ENCODE results near the gene ZMPSTE24. TPM values are rescaled to one million over a fixed set of nuclear protein-coding genes. Genes with fewer than 3 reads are reported as not detected.

The ZMPSTE24 gene
- total and polyA plus RNA-seq, 2 of the 4 experiments (the other 2 are of a cell fraction): 21.0 to 28.9 TPM

GRCh38 chr1:40248412-40248811 is 9.6 kb upstream of the ZMPSTE24 start:
- ATAC-seq (ENCODE audit: low read depth) (no peak), DNase-seq (peak; percentile 13)
- H3K4me3 ChIP-seq (ENCODE audit: insufficient read depth, low read depth, low read length): no peak overlapping the region
- in situ Hi-C loops (cut with MboI; ENCODE audit: low sequenced_read_pairs): no loop called here
- H3K56ac ChIP-seq (ENCODE audit: extremely low read depth, insufficient read depth, low read length): no peak overlapping the region
- H2AFZ ChIP-seq (replicated peaks; ENCODE audit: low read length, poor library complexity): no peak overlapping the region
- H4K5ac ChIP-seq (ENCODE audit: low read depth, low read length): no peak overlapping the region
- H3K9me1 ChIP-seq (ENCODE audit: insufficient read depth, low read length): no peaks in the 10 kb centered on the region
- H3K36me3 ChIP-seq (ENCODE audit: control insufficient read depth, insufficient read depth, low read length): no peaks in the 10 kb centered on the region
- no TSS peak for BruUV-seq (replicated peaks)
- H3K9me3 ChIP-seq (ENCODE audit: control insufficient read depth, insufficient read depth, low read length): no peaks in the 10 kb centered on the region
- H3K27ac ChIP-seq (ENCODE audit: insufficient read depth, low read length): no peak overlapping the region
- no peaks in the 10 kb centered on the region for H4K20me1 ChIP-seq (ENCODE audit: insufficient read depth, low read length)
- no peak overlapping the region for H2BK120ac ChIP-seq (ENCODE audit: low read depth, low read length)
- no peak overlapping the region for H2BK5ac ChIP-seq (ENCODE audit: low read depth, low read length, poor library complexity, severe bottlenecking)
- no peak overlapping the region for H3K9ac ChIP-seq (ENCODE audit: low read depth, low read length)
- intact Hi-C loops (cut with micrococcal nuclease): no loop called here
- dilution Hi-C loops (cut with HindIII; ENCODE audit: low sequenced_read_pairs, unreplicated experiment): no loop called here
- TF ChIP-seq SMC3 (IDR thresholded peaks at IDR 0.05; ENCODE audit: low read depth, low read length) (no peak), POLR2A (IDR thresholded peaks at IDR 0.05; ENCODE audit: low read depth, low read length) (no peak), RAD21 (IDR thresholded peaks at IDR 0.05; ENCODE audit: low read length) (no peak), NFE2L2 (IDR thresholded peaks at IDR 0.05; ENCODE audit: low read depth, low read length) (no peak), CEBPB (IDR thresholded peaks at IDR 0.05; ENCODE audit: low read depth, low read length) (no peak), FOS (IDR thresholded peaks at IDR 0.05; ENCODE audit: low read depth, low read length) (no peak), MXI1 (IDR thresholded peaks at IDR 0.05; ENCODE audit: borderline replicate concordance, low read depth, low read length) (no peak), BHLHE40 (IDR thresholded peaks at IDR 0.05; ENCODE audit: low read depth, low read length) (no peak), RFX5 (IDR thresholded peaks at IDR 0.05; ENCODE audit: low read depth, low read length) (no peak), CTCF (conservative IDR thresholded peaks at IDR 0.05; ENCODE audit: low read depth, low read length) (no peak), MAFK (IDR thresholded peaks at IDR 0.05; ENCODE audit: low read depth, low read length) (no peak), RCOR1 (IDR thresholded peaks at IDR 0.05; ENCODE audit: insufficient replicate concordance, low read length) (no peak), MAZ (IDR thresholded peaks at IDR 0.05; ENCODE audit: borderline replicate concordance, low read depth, low read length) (no peak), ELK1 (IDR thresholded peaks at IDR 0.05; ENCODE audit: borderline replicate concordance, low read depth, low read length) (no peak), CHD1 (IDR thresholded peaks at IDR 0.05; ENCODE audit: low read depth, low read length) (no peak)
- TF ChIP-seq, protein P1, sequence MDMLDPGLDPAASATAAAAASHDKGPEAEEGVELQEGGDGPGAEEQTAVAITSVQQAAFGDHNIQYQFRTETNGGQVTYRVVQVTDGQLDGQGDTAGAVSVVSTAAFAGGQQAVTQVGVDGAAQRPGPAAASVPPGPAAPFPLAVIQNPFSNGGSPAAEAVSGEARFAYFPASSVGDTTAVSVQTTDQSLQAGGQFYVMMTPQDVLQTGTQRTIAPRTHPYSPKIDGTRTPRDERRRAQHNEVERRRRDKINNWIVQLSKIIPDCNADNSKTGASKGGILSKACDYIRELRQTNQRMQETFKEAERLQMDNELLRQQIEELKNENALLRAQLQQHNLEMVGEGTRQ (IDR thresholded peaks at IDR 0.05; ENCODE audit: low read depth, low read length): no peak
- no peaks in the 10 kb centered on the region for H3K27me3 ChIP-seq (ENCODE audit: control insufficient read depth, insufficient read depth, low read length)
- H3K4me1 ChIP-seq (ENCODE audit: control insufficient read depth, insufficient read depth, low read length): no peaks in the 10 kb centered on the region
- no peak overlapping the region for H3K14ac ChIP-seq (replicated peaks; ENCODE audit: low read depth, low read length)
- ChIA-PET CTCF (no interaction called here), POLR2A (ENCODE audit: unreplicated experiment) (no interaction called here)
- no peak overlapping the region for H2BK20ac ChIP-seq (ENCODE audit: low read depth, low read length)
- no peaks in the 10 kb centered on the region for H3K79me1 ChIP-seq (ENCODE audit: low read depth in 1 of 2, low read length in 2 of 2)
- H4K91ac ChIP-seq (ENCODE audit: insufficient read depth, low read depth, low read length): no peak overlapping the region
- H3K4me2 ChIP-seq (ENCODE audit: low read depth, low read length): no peak overlapping the region
- H2BK15ac ChIP-seq (ENCODE audit: low read depth, low read length): no peak overlapping the region
- no peak overlapping the region for H2AK5ac ChIP-seq (ENCODE audit: low read depth, low read length)
- H4K8ac ChIP-seq (ENCODE audit: low read depth in 2 of 2, low read length in 2 of 2): no peak overlapping the region
- H3K4ac ChIP-seq (ENCODE audit: low read depth, low read length): no peak overlapping the region
- H3K23ac ChIP-seq (ENCODE audit: low read depth, low read length): no peak overlapping the region
- no peak overlapping the region for H3K18ac ChIP-seq (ENCODE audit: low read depth, low read length)
- no peak overlapping the region for H2AK9ac ChIP-seq (replicated peaks; ENCODE audit: low read depth, low read length, poor library complexity)
